Measurements from ENCODE around the gene TCP11L2.

- no peak for TF ChIP-seq SIX4 (CRISPR knock-in tag; IDR thresholded peaks at IDR 0.05)
- TF ChIP-seq EZH2 (conservative IDR thresholded peaks at IDR 0.05; ENCODE audit: low read depth, low read length): no peak
- TF ChIP-seq ZNF296 (CRISPR knock-in tag; conservative IDR thresholded peaks at IDR 0.05): no peak
- no peak for TF ChIP-seq TP53 (CRISPR knock-in tag; conservative IDR thresholded peaks at IDR 0.05)
- no peak for TF ChIP-seq ZFP41 (CRISPR knock-in tag; IDR thresholded peaks at IDR 0.05; ENCODE audit: borderline replicate concordance)
- TF ChIP-seq THYN1 (CRISPR knock-in tag; IDR thresholded peaks at IDR 0.05; ENCODE audit: borderline replicate concordance, low read depth): no peak
- no peak for TF ChIP-seq USF2 (IDR thresholded peaks at IDR 0.05; ENCODE audit: low read depth, low read length)
- no peak for TF ChIP-seq USF2 (CRISPR knock-in tag; IDR thresholded peaks at IDR 0.05; ENCODE audit: borderline replicate concordance)
- TF ChIP-seq POLR2A (IDR thresholded peaks at IDR 0.05; ENCODE audit: insufficient read depth in 1 of 2, low read depth in 2 of 2, low read length in 2 of 2): no peak
- TF ChIP-seq MTF1 (CRISPR knock-in tag; IDR thresholded peaks at IDR 0.05): no peak
- TF ChIP-seq SAFB2 (CRISPR knock-in tag; IDR thresholded peaks at IDR 0.05; ENCODE audit: borderline replicate concordance, low read depth): no peak
- no peak for TF ChIP-seq ZZZ3 (CRISPR knock-in tag; IDR thresholded peaks at IDR 0.05; ENCODE audit: borderline replicate concordance)
- TF ChIP-seq ZNF12 (CRISPR knock-in tag; IDR thresholded peaks at IDR 0.05): no peak
- no peak for TF ChIP-seq CTCF (CRISPR knock-in tag; IDR thresholded peaks at IDR 0.05)
Measured at GRCh38 chr12:106258935-106259334, 43.6 kb upstream of the TCP11L2 start.
